Left renal pelvis (tissue), 4 donors: Measurements from ENCODE around the gene NUDT19. TPM values are rescaled to one million over a fixed set of nuclear protein-coding genes. Genes with fewer than 3 reads are reported as not detected.
"Not testable (repeated sequence)": the region's sequence is repeated elsewhere in the genome, so short reads cannot be mapped to it uniquely, and the experiment has no call there.

Experiments
- DNase-seq, 4 donors: peaks; one replicate each; pipeline ENCODE4 v3.0.0-alpha.2; 2013; ENCODE audit warnings: low read depth in 4 of 4, low spot score in 3 of 4
- polyA plus RNA-seq, 4 donors: library from polyadenylated mRNA; unstranded; fragments of 120-200 nt; gene quantifications; one replicate each; pipeline ENCODE4 v1.2.1, GENCODE V29; 2013; ENCODE audit not compliant: insufficient read length in 4 of 4

NUDT19 gene
- 10 to 100 TPM in 3 of 4 donors, 1 to 10 TPM in 1; 8.2 to 13.0 (median 11.6) TPM for polyA plus RNA-seq

- DNase-seq = peak in 3 of 4 donors; percentile 63 to 70 (median 66)
Observed at GRCh38 chr19:32691291-32691951, at the start of gene NUDT19. TSS of gene NUDT19 (plus strand) at chr19:32691821. CDS start at chr19:32691961, 140 bp downstream.

GRCh38 chr19:32642771-32643170 lies 48.9 kb upstream of the NUDT19 start:
- DNase-seq = no peak

GRCh38 chr19:32646556-32646955 lies 45.1 kb upstream of the NUDT19 start:
- DNase-seq = no peak

- DNase-seq = no peak
Observed at GRCh38 chr19:32647361-32647760, 44.3 kb upstream of the NUDT19 start.

GRCh38 chr19:32649751-32650150 lies 41.9 kb upstream of the NUDT19 start:
- DNase-seq = no peak

GRCh38 chr19:32650671-32651070 lies 41.0 kb upstream of the NUDT19 start:
- no peak for DNase-seq

- DNase-seq = no peak
Observed at GRCh38 chr19:32651729-32652140, 39.9 kb upstream of the NUDT19 start.

GRCh38 chr19:32652331-32652730 lies 39.3 kb upstream of the NUDT19 start:
- not testable (repeated sequence) for DNase-seq

GRCh38 chr19:32652894-32653598 lies 38.6 kb upstream of the NUDT19 start:
- no peak for DNase-seq

- DNase-seq = no peak
Observed at GRCh38 chr19:32653599-32653915, 38.1 kb upstream of the NUDT19 start.

- DNase-seq = not testable (repeated sequence)
Observed at GRCh38 chr19:32656379-32656778, 35.2 kb upstream of the NUDT19 start.

- DNase-seq = no peak
Observed at GRCh38 chr19:32658075-32658474, 33.5 kb upstream of the NUDT19 start.

GRCh38 chr19:32658527-32658926 lies 33.1 kb upstream of the NUDT19 start:
- no peak for DNase-seq

GRCh38 chr19:32661318-32661717 lies 30.3 kb upstream of the NUDT19 start:
- DNase-seq = no peak

GRCh38 chr19:32662186-32662585 lies 29.4 kb upstream of the NUDT19 start:
- DNase-seq = no peak

- DNase-seq = no peak
Observed at GRCh38 chr19:32666084-32666483, 25.5 kb upstream of the NUDT19 start.

GRCh38 chr19:32669310-32669709 lies 22.3 kb upstream of the NUDT19 start:
- no peak for DNase-seq

GRCh38 chr19:32671883-32672593 lies 19.6 kb upstream of the NUDT19 start:
- DNase-seq = no peak

- no peak for DNase-seq
Observed at GRCh38 chr19:32672841-32673240, 18.8 kb upstream of the NUDT19 start.

GRCh38 chr19:32673573-32673972 lies 18.0 kb upstream of the NUDT19 start:
- no peak for DNase-seq

GRCh38 chr19:32674153-32674930 lies 17.3 kb upstream of the NUDT19 start:
- DNase-seq = no peak
